Endothelial cell of umbilical vein (primary cell): ENCODE data around the gene LHX6. TPM values are rescaled to one million over a fixed set of nuclear protein-coding genes. Genes with fewer than 3 reads are reported as not detected.
A peak's percentile ranks its signal among the peaks of the same experiment; 100 is the strongest.

Source experiments
- Bru-seq: library from RNA; stranded (reverse); fragments of 400-500 nt; gene quantifications from one replicate; lab custom pipeline; 2021; lab: Mats Ljungman, UMichigan
- BruChase-seq, 2 experiments: library from RNA; stranded (reverse); fragments of 400-500 nt; gene quantifications; one replicate each; lab custom pipeline; 2021; lab: Mats Ljungman, UMichigan
- BruUV-seq: library from RNA; stranded (reverse); fragments of 400-500 nt; replicated peaks from 2 replicates; lab custom pipeline; 2021; lab: Mats Ljungman, UMichigan
- CTCF ChIA-PET: fragments of 300-600, 350-600 bp; sonication (Branson Sonifier 250); formaldehyde crosslinking; loops from one replicate; lab custom pipeline; 2021; ENCODE audit warnings: antibody characterized with exemption, inconsistent platforms; lab: Charles Lee
- POLR2A ChIA-PET: fragments of 300-600, 350-600 bp; sonication (Branson Sonifier 250); formaldehyde crosslinking; loops from one replicate; lab custom pipeline; 2021; ENCODE audit warnings: antibody characterized with exemption, inconsistent platforms; lab: Charles Lee
- DNase-seq: peaks from one replicate; pipeline ENCODE4 v3.0.0-alpha.2; 2011; ENCODE audit warnings: low read depth, low spot score
- FAIRE-seq: peaks from 2 replicates; lab custom pipeline; 2011; peaks lifted over from hg19 to GRCh38; lab: Jason Lieb, UNC
- H2AFZ ChIP-seq: 2 replicates; pipeline ENCODE4 v1.6.0; 2012; ENCODE audit warnings: low read depth, low read length, control low read depth, inconsistent platforms
- H3K27ac ChIP-seq: 2 replicates; pipeline ENCODE4 v1.5.1; 2011; ENCODE audit warnings: low read depth, mild to moderate bottlenecking, control low read depth, low read length, moderate library complexity; ENCODE audit not compliant: insufficient read depth
- H3K27me3 ChIP-seq, 2 experiments: 2 replicates each; pipeline versions ENCODE4 v1.6.0 to v1.6.1; 2011; ENCODE audit warnings: low read length in 2 of 2, mixed read lengths in 1 of 2; ENCODE audit not compliant: control insufficient read depth in 2 of 2, insufficient read depth in 2 of 2
- H3K36me3 ChIP-seq, 2 experiments: 2 replicates in 1 of 2; 3 replicates in 1 of 2; pipeline ENCODE4 v1.5.1; 2011; ENCODE audit warnings: low read length in 2 of 2, mild to moderate bottlenecking in 1 of 2, moderate library complexity in 1 of 2; ENCODE audit not compliant: control insufficient read depth in 2 of 2, insufficient read depth in 2 of 2; ENCODE audit errors: extremely low read depth in 1 of 2
- H3K4me1 ChIP-seq: 3 replicates; pipeline ENCODE4 v1.5.1; 2011; ENCODE audit warnings: mild to moderate bottlenecking, low read length; ENCODE audit not compliant: control insufficient read depth, insufficient read depth; ENCODE audit errors: extremely low read depth
- H3K4me2 ChIP-seq: 2 replicates; pipeline ENCODE4 v1.6.1; 2011; ENCODE audit warnings: low read length, control low read depth, mixed read lengths; ENCODE audit not compliant: insufficient read depth
- H3K4me3 ChIP-seq, 3 experiments: fragments of 200-600 bp in 1 of 3; sonication (generic), shearing (Covaris generic) in 1 of 3; replicated peaks in 1 of 3; 2 replicates each; pipeline ENCODE4 v1.5.1; 2011 to 2016; ENCODE audit warnings: control low read depth in 3 of 3, low read length in 3 of 3, mild to moderate bottlenecking in 2 of 3, inconsistent platforms in 1 of 3, low read depth in 1 of 3, moderate library complexity in 1 of 3; ENCODE audit not compliant: insufficient read depth in 1 of 3
- H3K79me2 ChIP-seq: 2 replicates; pipeline ENCODE4 v1.6.0; 2012; ENCODE audit warnings: low read length, inconsistent platforms; ENCODE audit not compliant: control insufficient read depth, insufficient read depth
- H3K9ac ChIP-seq: replicated peaks from 2 replicates; pipeline ENCODE3; 2011; ENCODE audit warnings: low read length, control low read depth; ENCODE audit not compliant: insufficient read depth; ENCODE audit errors: extremely low read depth
- H3K9me1 ChIP-seq: replicated peaks from 3 replicates; pipeline ENCODE4 v1.6.0; 2011; ENCODE audit warnings: mild to moderate bottlenecking, low read length; ENCODE audit not compliant: control insufficient read depth, insufficient read depth; ENCODE audit errors: extremely low read depth
- H3K9me3 ChIP-seq: replicated peaks from 2 replicates; pipeline ENCODE4 v1.5.1; 2012; ENCODE audit warnings: low read length, inconsistent platforms; ENCODE audit not compliant: control insufficient read depth, insufficient read depth
- H4K20me1 ChIP-seq: replicated peaks from 2 replicates; pipeline ENCODE3; 2011; ENCODE audit warnings: mild to moderate bottlenecking, low read length; ENCODE audit not compliant: control insufficient read depth, insufficient read depth; ENCODE audit errors: extremely low read depth
- CTCF ChIP-seq, 2 donors: IDR thresholded peaks; 1 replicate in 1 of 2; 2 replicates in 1 of 2; pipeline ENCODE4 v1.5.1; 2011; ENCODE audit warnings: low read length in 2 of 2, mild to moderate bottlenecking in 2 of 2, moderate library complexity in 2 of 2, control low read depth in 1 of 2, inconsistent platforms in 1 of 2, low read depth in 1 of 2; ENCODE audit not compliant: insufficient read depth in 1 of 2; ENCODE audit errors: extremely low read depth in 1 of 2
- EZH2 ChIP-seq: IDR thresholded peaks from 2 replicates; pipeline ENCODE4 v1.6.1; 2012; ENCODE audit warnings: borderline replicate concordance, low read depth, mild to moderate bottlenecking, moderate library complexity, low read length, inconsistent platforms; ENCODE audit not compliant: severe bottlenecking
- FOS ChIP-seq: IDR thresholded peaks from 2 replicates; pipeline ENCODE4 v1.6.1; 2011; ENCODE audit warnings: mild to moderate bottlenecking, low read length, moderate library complexity, borderline replicate concordance; ENCODE audit not compliant: insufficient read depth
- GATA2 ChIP-seq: IDR thresholded peaks from 2 replicates; pipeline ENCODE4 v1.7.0; 2011; ENCODE audit warnings: low read depth, mild to moderate bottlenecking, moderate library complexity, mixed read lengths, low read length; ENCODE audit not compliant: insufficient read length, insufficient read depth
- JUN ChIP-seq: IDR thresholded peaks from 2 replicates; pipeline ENCODE4 v1.6.1; 2011; ENCODE audit warnings: borderline replicate concordance, low read depth; ENCODE audit not compliant: insufficient read length, insufficient read depth
- MAX ChIP-seq: IDR thresholded peaks from 2 replicates; pipeline ENCODE4 v1.6.1; 2011; ENCODE audit not compliant: insufficient read depth, insufficient read length
- MYC ChIP-seq: IDR thresholded peaks from one replicate; pipeline ENCODE4 v1.6.1; 2011; ENCODE audit warnings: mild to moderate bottlenecking, low read depth, low read length
- POLR2A ChIP-seq: IDR thresholded peaks from 2 replicates; pipeline ENCODE4 v1.6.1; 2012; ENCODE audit warnings: low read depth, mild to moderate bottlenecking, control low read depth, low read length
- POLR2AphosphoS5 ChIP-seq: IDR thresholded peaks from 2 replicates; pipeline ENCODE4 v1.6.1; 2012; ENCODE audit warnings: low read depth, mild to moderate bottlenecking, control low read depth, low read length, moderate library complexity; ENCODE audit not compliant: insufficient read depth
- dilution Hi-C: fragments of 300-500 bp; cut with MboI; formaldehyde crosslinking; loops from one replicate; pipeline ENCODE4 v1.15.0; 2019; ENCODE audit warnings: low sequenced_read_pairs; ENCODE audit not compliant: extremely low pct_ligation_motif_present
- intact Hi-C: fragments of 100-400 bp; cut with micrococcal nuclease; formaldehyde crosslinking; loops from one replicate; pipeline ENCODE4 v1.10.0; 2022
- long read RNA-seq: library from polyadenylated mRNA; stranded (forward); transcript quantifications from one replicate; pipeline ENCODE4 v2.0.0, GENCODE V29; 2021
- polyA minus RNA-seq, 3 experiments: library from RNA; depleted of rRNA, polyadenylated mRNA; stranded (reverse); fragments of >200 nt; gene quantifications; 1 replicate in 1 of 3; 2 replicates in 2 of 3; pipeline ENCODE4 v1.2.3, GENCODE V29; 2011
- polyA plus RNA-seq, 4 experiments: library from polyadenylated mRNA; depleted of rRNA in 3 of 4; stranded (reverse) in 3 of 4; unstranded in 1 of 4; fragments of >200 nt; gene quantifications; 2 replicates each; pipeline versions ENCODE4 v1.2.1 to v1.2.3, GENCODE V29; 2011 to 2012; ENCODE audit warnings: missing spikeins in 1 of 4
- total RNA-seq: library from RNA; stranded (reverse); gene quantifications from 2 replicates; pipeline ENCODE4 v1.2.3, GENCODE V29; 2021

The LHX6 gene
- total RNA-seq (9.4 and 18.4 TPM in 2 replicates), polyA plus RNA-seq (1.8 and 2.4 TPM in 2 replicates), polyA minus RNA-seq (0.85 and 1.9 TPM in 2 replicates), Bru-seq, nascent RNA (percentile 50 among the genes with signal in this experiment), BruChase-seq, experiment 1, labeled RNA remaining after a 6-hour chase (percentile 64 among the genes with signal in this experiment), BruChase-seq, experiment 2, labeled RNA remaining after a 2-hour chase (percentile 54 among the genes with signal in this experiment)
- 1.7 and 2.3 TPM in 2 replicates for polyA plus RNA-seq (2011; cell fraction: cytosol; rRNA removed)
- polyA plus RNA-seq (2011; cell fraction: nucleus; rRNA removed), result 3.9 and 6.1 TPM in 2 replicates
- 4.1 and 5.6 TPM in 2 replicates for polyA plus RNA-seq (2012)
- polyA minus RNA-seq (2011; cell fraction: cytosol; rRNA and poly(A)+ RNA removed), result not detected
- 0.77 and 3.1 TPM in 2 replicates for polyA minus RNA-seq (2011; cell fraction: nucleus; rRNA and poly(A)+ RNA removed)
- long read RNA-seq, transcript LHX6-204 (10 exons, 3,465 nt), result major isoform, 7 of 15 reads
- long read RNA-seq, partial matches to known transcripts, result 2 of 15 reads
- long read RNA-seq, other reads (novel, unspliced or antisense), result 5 of 15 reads

DNA sequence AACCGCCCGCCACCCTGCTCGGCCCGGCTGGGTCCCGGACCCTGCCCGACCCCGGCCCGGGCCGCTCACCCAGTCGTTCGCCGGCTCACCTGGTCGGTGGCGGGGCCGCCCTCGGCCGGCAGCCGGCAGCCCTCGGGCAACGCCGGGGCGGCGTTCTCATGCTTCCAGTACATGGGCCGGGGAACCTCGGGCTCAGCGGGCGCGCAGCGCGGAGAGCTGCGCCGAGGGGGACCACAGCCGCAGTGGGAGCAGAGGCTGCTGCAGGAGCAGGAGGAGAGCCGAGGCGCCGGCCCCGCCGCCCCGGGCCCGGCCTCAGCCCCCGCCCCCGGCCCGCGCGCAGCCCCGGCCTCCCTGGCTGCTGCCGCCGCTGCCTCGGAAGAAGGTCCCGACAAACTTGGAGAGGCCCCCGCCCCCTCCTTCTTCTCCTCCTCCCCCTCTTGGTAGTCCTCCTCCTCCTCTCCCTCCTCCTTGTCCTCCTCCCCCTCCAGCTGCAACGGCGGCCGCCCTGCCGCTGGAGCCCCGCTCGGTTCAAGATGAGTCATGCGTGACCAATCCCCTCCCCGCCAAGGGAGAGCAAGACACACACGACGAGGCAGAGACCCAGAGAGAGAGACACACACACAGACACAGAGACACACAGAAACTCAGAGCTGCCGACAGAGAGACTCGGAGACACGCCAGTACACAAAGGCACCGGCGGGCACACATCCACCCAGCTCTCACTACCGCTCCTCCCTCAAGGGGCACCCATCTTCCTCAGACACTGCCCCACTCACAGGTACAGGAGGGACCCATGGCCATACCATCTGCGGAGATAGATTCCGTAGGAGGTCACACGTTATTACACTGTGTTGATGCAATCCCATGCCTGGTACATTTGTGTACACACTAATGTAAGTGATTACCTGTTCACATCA, at the start of gene LHX6:
Gene LHX6 (minus strand): TSS at position 390 of the 917 bp plus-strand sequence. CDS start 217 bp downstream, at position 173.
- H3K4me1 ChIP-seq, result peaks cover 10% of the 10 kb centered on the region
- peak; percentile 43 for DNase-seq

More for the DNA sequence above, at the start of gene LHX6:
- Histone ChIP-seq H3K27me3 (peaks cover 42 to 54% of the 10 kb centered on the region in 2 experiments), H3K4me3 (peak within 1 kb of the TSS; percentile 18 to 55 (median 41)), H3K9ac (peak within 1 kb of the TSS; percentile 18), H3K36me3 (no peaks in the 10 kb centered on the region), H3K9me3 (no peaks in the 10 kb centered on the region), H3K9me1 (no peaks in the 10 kb centered on the region), H3K79me2 (no peaks in the 10 kb centered on the region), H2AFZ (peak within 1 kb of the TSS; percentile 71), H3K4me2 (peak within 1 kb of the TSS; percentile 60), H4K20me1 (no peaks in the 10 kb centered on the region), H3K27ac (no peak within 1 kb of the TSS)
- ChIA-PET POLR2A (interaction anchor here (0.6 to 1.1 kb wide), 2 partner anchors 27 to 1819 kb away, joined by 3 read pairs; no protein-coding TSS in a partner anchor), CTCF (interaction anchor here (0.6 to 2.1 kb wide), 7 partner anchors 26 to 130 kb away, joined by 3 to 15 read pairs (median 3); no protein-coding TSS in a partner anchor)
- intact Hi-C loops (loop anchor here (1.0 to 5.0 kb wide), 3 partner anchors 72 to 118 kb away; partner anchors contain the start of genes MORN5 and NDUFA8), dilution Hi-C loops (no loop called here)
- no peak for TF ChIP-seq GATA2
- TF ChIP-seq POLR2AphosphoS5, result no peak
- TF ChIP-seq CTCF (IDR thresholded peaks at IDR 0.05; ENCODE audit: extremely low read depth in 1 of 2, insufficient read depth in 1 of 2, low read depth in 1 of 2, low read length in 2 of 2), result no peak
- no peak for TF ChIP-seq MYC
- TF ChIP-seq MAX, result no peak
- TF ChIP-seq POLR2A, result no peak
- peak; percentile 80 for TF ChIP-seq EZH2
- TF ChIP-seq FOS, result peak; percentile 66
- TF ChIP-seq JUN, result peak; percentile 28
- peak; percentile 71 for FAIRE-seq
- BruUV-seq, result no TSS peak
